ENCODE data around the gene ARF5.
"Not testable (repeated sequence)": the region's sequence is repeated elsewhere in the genome, so short reads cannot be mapped to it uniquely, and the experiment has no call there.

Gene ARF5

DNA sequence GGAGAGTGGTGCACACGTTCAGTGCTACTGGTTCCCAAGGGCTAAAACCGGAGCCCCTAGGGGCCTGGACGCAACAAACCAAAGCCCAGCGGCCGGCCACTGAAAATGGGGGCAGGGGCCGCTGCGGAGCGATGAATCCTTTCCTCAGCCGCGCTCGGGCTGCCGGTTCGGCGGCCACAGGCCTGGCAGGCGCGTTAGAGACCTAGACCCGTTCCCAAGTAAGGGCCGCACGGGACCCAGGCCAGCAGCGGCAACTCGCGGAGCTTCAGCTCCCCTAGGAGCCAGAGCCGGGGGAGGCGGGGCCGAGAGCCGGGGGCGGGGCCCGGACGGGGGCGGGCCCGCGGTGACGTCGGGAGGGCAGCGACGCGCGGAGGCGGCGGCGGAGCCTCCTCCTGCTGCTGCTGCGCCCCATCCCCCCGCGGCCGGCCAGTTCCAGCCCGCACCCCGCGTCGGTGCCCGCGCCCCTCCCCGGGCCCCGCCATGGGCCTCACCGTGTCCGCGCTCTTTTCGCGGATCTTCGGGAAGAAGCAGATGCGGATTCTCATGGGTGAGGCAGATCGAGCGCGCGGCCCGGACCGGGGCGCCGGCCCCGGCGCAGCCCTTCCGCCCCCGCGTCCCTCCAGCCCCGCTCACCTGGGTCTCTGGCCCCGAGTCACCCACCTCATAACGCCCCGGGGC, at the start of gene ARF5:
Gene ARF5 (plus strand): TSS at position 393 of the 678 bp plus-strand sequence. CDS start 88 bp downstream, at position 481.
- TF ChIP-seq CTCF (IDR thresholded peaks at IDR 0.05; ENCODE audit: low read depth, low read length): no peak
- peak; percentile 54 for DNase-seq (ENCODE audit: extremely low read depth, low read depth)

DNA sequence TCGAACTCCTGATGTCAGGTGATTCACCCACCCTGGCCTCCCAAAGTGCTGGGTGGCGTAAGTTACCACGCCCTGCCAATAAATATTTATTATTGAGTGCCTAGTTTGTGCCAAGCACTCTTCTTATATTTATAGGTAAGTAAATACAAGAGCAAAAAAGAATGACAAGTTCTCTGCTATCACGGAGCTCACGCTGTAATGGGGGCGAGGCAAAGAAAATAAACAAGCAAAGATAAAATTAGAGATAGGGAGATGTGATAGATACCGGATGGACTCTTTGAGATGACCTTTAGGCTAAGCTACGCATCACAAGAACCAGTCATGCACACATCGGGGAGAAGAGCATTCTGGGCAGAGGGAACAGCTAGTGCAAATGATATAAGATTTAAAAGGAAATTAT, 49.1 kb upstream of the ARF5 start:
- no peak for DNase-seq (ENCODE audit: extremely low read depth, low read depth)
- no peak for TF ChIP-seq CTCF (IDR thresholded peaks at IDR 0.05; ENCODE audit: low read depth, low read length)

DNA sequence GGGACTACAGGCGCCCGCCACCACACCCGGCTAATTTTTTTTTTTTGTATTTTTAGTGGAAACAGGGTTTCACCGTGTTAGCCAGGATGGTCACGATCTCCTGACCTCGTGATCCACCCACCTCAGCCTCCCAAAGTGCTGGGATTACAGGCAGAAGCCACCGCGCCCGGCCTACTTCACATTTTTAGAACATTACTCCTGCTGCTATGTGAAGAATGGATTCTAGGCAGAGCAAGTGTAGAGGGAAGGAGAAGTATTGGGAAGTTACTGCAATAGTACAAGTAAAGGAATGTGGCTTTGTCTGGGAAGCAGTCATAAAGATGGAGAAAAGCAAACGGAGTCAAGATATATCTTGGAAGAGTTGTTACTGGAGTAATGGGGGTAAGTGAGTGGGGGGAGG, 47.8 kb upstream of the ARF5 start:
- not testable (repeated sequence) for DNase-seq (ENCODE audit: extremely low read depth, low read depth)

GRCh38 chr7:127541548-127541947, 46.7 kb upstream of the ARF5 start:
- no peak for DNase-seq (ENCODE audit: extremely low read depth, low read depth)
- TF ChIP-seq CTCF (IDR thresholded peaks at IDR 0.05; ENCODE audit: low read depth, low read length): no peak

GRCh38 chr7:127546313-127546712, 41.9 kb upstream of the ARF5 start:
- TF ChIP-seq CTCF (IDR thresholded peaks at IDR 0.05; ENCODE audit: low read depth, low read length): no peak
- no peak for DNase-seq (ENCODE audit: extremely low read depth, low read depth)

GRCh38 chr7:127550247-127550646, 38.0 kb upstream of the ARF5 start:
- no peak; the same call in none of the 2 replicates for TF ChIP-seq CTCF (IDR thresholded peaks at IDR 0.05; ENCODE audit: low read depth, low read length)
- no peak for DNase-seq (ENCODE audit: extremely low read depth, low read depth)

- no peak for TF ChIP-seq CTCF (IDR thresholded peaks at IDR 0.05; ENCODE audit: low read depth, low read length)
- no peak for DNase-seq (ENCODE audit: extremely low read depth, low read depth)
Measured at GRCh38 chr7:127551941-127552340, 36.3 kb upstream of the ARF5 start.

DNA sequence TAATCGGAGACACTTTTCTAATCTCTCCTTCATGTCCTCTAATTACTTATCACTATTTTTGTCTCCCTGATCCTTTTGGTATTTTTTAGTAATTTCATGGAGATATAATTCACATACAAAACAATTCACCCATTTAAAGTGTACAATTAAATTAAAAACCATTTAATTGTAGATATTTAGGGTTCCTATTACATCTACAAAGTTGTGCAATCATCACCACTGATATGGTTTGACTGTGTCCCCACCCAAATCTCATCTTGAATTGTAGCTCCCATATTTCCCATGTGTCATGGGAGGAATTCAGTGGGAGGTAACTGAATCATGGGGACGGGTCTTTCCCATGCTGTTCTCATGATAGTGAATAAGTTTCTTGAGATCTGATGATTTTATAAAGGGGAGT, 31.8 kb upstream of the ARF5 start:
- TF ChIP-seq CTCF (IDR thresholded peaks at IDR 0.05; ENCODE audit: low read depth, low read length): no peak

More for the DNA sequence above, 31.8 kb upstream of the ARF5 start:
- no peak for DNase-seq (ENCODE audit: extremely low read depth, low read depth)

Data from AG09319 (cell line).